Stimulated activated naive CD4-positive, alpha-beta T cell treated with Interleukin-2 at 50 U/mL for 16 hours (primary cell): ENCODE results near the gene CCDC182.

Source experiments
- DNase-seq: peaks from one replicate; lab custom pipeline; 2025; lab: John Stamatoyannopoulos, UW

Gene CCDC182

DNA sequence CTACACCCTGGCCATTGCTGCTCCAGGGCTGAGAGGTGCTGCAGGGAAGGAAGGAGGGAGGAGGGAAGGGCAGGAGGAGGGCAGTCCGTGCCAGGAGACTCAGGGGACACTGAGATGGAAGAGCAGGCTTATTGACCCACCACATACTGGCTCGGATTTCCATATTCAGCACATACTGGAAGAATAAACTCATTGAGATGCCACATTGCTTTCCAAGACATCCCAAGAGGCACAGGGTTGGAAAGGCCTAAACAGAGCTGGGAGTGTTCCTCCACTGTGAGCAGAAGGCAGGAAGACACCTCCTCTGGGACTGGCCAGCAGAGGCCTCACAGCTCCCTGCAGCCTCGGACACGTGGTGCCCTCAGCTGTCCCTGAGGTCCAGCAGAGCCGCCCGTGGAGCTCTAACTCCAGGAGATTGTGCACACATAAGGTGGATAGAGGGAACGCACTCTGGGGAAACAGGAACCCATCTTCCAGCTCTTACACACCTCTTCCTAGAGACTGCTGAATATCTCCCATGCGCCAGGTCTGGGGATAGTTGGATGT lies 17.4 kb downstream of the CCDC182 start:
- no peak for DNase-seq

DNA sequence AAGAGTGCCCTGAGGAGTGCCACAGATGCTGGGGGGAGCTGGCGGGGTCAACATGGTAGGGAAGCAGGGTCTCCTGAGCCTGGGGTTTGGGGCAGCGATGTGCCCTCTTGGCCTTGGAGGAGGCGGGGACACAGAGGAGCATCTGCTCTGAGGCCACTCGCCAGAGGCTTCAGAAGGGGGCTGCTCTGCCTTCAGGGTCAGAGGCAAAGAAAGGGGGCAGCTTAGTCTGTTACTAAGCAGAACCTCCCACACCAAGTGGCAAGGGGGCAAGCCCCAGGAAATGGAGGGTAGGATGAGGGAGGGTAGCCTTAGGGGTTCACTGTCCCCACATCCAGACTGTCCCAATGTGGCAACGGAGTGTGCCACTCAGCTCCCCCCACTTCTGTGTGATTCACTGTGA lies 18.3 kb downstream of the CCDC182 start:
- no peak for DNase-seq

DNA sequence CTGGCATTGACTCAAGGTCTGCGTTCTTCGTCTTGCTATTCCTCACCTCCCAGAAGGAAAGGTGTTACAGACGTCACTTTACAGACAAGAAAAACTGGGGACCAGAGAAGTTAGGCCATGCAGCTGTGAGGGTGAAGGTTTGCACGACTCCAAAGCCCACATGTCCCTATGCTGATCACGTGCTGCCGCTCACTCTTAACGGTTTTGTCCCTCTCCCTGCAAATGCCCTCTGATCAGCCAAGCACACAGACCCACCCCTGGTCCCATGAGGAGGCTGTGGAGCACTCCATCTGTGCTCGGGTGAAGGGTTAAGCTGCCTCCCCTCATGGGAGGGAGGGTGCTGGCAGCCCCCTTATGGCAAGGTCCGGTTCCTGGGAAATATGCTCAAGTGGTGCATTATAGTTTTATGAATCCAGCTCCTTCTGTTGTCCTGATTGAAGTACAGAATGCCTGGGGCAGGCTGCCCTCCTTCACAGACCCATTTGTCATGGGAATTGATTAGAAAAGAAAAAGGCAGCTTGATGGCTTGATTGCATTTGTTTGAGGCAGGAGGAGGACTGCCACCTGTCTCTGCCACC lies 18.8 kb downstream of the CCDC182 start:
- no peak for DNase-seq

DNA sequence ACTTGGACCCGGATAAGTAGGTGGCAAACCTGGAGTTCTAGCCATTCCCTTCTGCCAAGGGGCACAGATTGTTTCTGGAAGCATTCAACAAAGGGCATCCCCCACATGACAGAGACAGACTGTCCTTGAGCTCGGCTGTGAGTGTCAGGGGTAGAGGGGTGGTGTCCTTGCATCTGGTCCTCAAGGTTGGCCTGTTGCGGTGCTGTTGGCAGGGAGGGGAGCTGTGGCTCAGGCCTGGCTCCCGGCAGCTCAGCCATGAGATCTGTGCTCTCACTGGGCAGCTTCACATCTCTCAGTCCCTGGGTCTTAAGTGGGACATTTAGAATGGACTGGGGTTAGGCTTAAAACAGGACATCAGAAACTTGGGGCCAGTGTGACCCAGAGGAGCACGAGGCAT lies 20.4 kb downstream of the CCDC182 start:
- no peak for DNase-seq

DNA sequence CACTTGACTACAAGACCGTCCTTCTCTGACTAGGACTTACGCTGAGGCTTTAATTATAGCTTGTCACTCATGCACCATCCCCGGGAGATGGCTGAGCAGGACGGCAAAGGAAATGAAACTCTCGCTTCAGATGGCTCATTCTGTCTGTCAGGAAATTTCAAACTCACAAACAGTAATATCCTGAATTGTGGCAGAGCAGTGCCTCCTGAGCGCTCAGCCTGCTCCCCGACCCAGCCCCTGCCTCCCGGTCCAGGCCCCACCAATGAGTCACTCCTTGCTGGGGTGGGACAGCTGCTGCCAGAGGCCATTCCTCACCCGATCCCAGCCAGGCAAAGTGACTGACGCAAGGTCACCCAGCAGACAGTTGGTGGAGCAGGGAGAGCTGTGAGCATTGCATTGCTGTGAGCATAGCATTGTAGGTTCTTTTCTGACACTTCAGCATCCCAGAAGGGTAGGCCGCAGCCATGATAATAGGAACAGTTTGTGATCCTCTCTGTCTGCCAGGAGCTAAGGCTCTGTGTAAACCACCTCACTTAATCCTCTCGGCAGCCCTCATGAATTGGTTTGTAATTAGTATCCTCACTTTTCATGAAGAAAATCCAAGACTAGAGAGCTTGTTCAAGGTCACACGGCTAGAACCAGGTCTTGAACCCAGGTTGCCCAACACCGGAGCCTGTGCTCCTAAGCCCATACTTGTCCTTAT lies 20.9 kb downstream of the CCDC182 start:
- DNase-seq: no peak

DNA sequence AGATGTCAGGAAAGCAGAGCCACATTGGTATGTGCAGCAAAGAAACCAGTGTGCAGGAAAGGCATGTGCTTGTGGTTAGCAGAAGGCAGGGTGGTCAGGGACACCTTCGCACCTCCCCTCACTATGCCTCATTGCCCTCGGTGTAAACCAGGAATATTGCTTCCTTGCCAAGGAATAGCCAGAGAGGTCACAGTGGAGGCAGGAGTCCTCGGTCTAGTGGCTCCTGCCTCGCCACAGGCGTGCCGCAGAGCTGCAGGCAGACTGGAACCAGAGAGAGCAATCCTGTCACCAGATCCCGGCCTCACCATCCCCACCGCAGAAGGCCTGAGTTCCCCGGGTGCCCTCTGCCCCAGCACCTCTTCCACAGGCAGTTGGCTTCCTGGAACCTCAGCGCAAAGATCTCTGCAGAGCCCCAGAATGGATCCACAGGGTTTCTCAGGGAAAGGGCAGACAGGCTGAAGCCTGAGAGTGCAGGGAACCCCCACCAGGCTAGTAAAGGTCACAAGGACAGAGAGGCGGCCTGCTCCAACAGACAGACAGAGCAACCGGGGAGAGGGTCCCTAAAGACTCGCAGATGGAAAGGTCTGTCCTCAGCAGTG lies 21.6 kb downstream of the CCDC182 start:
- no peak for DNase-seq

DNA sequence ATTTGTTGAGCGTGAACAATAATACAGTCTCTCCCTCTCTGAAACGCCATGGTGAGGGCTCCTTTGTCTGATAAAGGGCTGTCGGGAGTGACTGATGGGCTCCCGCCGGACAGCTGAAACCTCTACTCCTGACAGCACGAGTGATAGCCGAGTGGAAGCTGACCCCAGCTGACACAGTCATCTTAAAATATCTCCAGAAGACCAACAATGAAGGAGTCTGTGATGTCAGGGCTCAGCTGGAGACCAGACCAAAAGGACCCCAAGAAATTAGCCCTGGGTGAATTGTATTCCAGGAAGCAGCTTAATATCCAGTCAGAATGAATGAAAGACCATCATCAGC lies 22.4 kb downstream of the CCDC182 start:
- no peak for DNase-seq

DNA sequence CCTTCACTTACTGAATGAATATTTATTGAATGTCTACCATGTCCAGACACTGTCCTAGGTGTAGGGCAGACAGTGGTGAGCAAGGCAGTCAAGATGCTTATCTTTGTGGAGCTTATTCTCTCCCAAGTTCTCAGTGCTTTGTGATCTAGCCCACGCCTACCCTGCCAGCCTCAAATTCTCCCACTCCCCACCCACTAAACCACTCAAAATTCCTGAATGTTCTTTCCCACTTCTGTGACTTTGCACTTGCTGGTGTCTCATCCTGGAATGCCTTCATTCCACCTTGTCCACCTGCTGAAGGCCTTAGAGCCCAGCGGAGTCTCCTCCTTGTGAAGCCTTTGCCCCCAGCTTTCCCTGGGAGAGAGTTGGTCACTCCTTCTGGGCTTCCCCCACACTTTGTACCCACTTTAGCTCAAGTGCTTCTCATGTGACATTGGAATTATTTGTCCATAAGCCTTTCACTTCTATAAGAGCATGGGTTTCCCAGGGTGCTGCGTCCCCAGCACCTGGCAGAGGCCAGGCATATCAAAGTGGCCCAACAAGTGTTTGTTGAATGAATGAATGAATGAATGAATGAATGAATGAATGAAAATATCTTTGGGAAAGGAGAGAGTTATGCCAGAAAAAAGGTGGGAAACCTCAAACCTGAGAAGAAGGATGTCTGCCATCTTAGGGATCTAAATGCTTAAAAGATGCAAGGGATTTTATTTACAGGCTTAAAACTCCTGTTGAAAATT lies 23.0 kb downstream of the CCDC182 start:
- no peak for DNase-seq

DNA sequence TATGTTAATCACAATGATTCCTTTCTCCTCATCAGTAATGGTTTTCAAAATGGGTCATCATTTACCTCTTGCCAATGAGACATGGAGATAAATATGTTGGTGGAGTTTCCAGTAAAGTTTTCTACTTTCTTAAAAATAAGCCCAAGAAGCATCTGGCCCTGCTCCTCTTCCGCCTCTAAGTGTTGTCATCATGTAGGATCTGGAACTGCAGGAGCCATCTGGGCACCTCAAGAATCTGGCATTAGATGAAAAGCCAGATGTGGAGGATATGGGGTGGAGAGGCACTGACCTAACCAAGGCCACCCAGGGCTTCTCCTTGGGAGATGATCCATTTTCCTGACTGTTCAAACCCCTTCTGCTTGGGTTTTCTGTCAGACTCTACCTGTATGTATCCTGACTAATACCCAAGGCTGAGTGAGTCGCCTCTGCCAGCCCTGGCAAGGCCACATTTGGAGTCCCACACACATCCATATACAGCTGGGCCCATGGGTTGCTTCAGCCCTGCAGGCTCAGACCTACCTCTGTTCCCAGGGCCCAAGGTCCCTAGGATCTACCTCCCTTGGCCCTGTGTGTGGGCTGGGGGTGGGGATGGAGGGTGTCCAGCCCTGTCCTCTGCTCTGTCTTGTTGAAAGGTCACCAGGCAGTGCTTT lies 24.6 kb downstream of the CCDC182 start:
- DNase-seq: no peak

DNA sequence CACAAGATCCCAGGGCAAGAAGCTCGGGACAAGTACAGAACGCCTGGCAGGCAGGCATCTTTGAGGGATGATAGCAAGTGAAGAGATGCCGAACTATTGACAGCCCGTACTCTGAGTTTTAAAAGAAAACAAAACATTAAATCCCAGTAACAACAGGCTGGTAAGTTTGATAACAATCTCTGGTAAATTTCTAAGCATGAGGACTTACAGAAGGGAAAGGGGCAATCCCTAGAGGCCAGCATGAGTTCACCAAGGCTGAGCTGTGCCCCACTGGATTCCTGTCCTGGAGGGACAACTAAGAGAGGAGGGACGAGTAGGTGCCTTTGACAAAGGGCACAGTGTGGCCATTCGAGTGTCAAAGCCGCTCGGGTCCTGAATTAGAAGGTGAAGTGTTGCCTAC lies 26.2 kb downstream of the CCDC182 start:
- DNase-seq: no peak

DNA sequence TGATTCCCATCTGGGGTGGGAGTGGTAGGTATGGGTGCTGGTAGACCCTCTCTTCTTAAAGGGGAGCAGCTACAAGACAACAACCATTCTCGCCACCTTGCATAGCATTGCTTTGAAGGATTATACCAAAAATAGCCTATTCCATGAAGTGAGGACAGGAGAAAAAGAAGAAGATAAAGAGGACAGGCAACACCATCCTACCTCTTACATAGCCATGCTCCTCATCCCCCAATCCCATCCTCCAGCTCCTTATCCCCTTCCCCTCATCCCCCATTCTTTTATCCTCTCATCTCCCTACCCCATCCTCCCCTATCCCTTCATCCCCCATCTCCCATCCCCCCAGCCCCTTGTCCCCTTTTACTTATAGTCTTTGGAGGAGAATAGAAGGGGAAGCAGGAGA lies 29.1 kb downstream of the CCDC182 start:
- DNase-seq: no peak

DNA sequence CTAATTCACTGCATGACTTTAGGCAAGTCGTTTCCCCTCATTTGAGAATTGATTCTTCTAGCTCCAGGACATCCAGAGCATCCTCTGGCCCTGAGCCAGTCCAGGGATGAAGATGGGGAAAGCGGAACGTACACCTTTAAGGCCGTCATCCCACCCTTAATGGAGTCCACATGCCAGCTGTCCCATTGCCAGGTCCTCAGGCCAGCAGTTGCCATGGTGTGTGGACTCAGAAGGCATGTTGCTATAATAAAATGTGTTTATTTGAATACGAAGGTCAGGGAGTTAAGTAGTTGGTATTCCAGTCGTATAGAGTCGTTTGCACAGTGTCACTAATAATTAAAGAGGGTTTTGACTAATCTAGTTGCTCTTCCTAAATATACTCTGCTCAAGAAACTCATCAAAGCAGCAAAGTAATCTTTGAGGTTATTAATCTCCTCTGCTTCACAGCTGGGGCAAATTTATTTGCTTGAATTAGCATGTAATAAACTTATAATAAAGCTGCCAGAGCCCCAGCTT lies 30.4 kb downstream of the CCDC182 start:
- no peak for DNase-seq

DNA sequence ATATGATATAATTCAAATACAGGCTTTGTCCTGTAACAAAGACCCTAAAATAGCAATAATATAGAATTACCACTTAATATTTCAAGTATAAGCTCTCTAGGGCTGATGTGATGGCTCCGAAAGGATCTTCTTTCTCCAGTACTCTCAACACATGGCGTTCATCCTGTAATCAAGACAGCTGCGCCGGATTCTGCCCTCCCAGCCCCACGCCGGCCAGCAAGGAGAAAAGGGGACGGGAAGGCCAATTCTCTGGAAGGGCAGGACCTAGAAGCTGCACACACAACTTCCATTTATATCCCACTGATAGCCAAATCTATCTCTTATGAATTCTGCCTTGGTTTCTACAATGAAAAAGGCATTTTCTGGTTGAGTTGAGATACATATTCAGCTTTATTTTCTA lies 32.0 kb downstream of the CCDC182 start:
- DNase-seq: no peak

DNA sequence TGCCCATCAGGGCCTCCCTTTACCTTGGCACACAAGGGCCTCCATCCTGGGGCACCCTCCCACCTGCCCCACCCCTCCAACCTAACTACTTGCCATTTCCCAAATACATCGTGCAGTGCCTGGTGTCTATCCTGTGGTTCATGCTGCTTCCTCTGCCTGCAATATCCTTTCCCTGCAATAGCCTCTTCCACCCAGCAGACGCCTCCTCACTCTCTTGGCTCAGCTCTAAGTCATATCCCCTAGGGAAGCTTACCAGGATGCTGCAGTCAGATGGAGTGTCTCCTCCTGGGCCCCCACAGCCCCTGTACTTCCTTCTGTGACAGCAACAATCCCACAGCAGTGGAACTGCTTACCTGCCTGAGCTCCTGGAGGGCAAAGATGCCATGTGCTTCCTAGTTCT lies 36.7 kb downstream of the CCDC182 start:
- no peak for DNase-seq

DNA sequence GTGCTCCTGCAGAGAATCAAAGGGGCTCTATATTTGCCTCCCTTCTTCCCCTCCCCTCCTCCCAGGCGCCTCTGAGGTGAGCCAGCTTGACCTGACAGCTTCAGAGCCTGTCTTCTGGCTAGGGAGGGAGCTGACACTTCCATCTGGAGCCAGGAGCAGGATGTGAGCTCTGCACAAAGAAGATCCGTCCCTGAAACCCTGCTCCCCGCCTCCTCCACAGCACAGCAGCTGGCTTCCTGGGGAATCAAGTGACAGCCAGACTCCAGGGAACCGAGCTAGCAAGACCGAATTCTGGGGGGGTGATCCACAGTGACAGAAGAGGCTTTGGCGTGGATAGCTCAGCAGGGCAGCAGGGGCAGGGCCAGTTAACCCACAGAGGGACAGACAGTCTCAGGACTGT lies 37.2 kb downstream of the CCDC182 start:
- DNase-seq: no peak

DNA sequence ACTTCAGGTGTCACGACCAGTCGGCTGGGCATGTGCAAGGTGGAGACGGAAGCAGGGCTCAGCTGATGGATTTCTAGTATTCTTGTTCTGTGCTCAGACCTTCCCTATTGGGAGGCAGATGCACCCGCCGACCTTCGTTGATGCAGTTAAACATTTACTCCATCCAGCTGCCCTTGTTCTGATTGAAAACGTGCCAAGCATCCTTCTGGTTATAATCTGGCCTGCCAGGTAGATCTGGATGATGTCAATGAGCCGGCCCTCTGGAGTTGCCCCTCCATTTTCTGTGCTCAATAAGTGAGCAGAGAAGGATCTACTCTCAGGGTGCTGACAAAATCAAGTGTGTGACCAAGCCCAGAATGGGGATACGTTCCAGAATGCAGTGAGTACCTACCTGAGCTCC lies 38.3 kb downstream of the CCDC182 start:
- DNase-seq: no peak

DNA sequence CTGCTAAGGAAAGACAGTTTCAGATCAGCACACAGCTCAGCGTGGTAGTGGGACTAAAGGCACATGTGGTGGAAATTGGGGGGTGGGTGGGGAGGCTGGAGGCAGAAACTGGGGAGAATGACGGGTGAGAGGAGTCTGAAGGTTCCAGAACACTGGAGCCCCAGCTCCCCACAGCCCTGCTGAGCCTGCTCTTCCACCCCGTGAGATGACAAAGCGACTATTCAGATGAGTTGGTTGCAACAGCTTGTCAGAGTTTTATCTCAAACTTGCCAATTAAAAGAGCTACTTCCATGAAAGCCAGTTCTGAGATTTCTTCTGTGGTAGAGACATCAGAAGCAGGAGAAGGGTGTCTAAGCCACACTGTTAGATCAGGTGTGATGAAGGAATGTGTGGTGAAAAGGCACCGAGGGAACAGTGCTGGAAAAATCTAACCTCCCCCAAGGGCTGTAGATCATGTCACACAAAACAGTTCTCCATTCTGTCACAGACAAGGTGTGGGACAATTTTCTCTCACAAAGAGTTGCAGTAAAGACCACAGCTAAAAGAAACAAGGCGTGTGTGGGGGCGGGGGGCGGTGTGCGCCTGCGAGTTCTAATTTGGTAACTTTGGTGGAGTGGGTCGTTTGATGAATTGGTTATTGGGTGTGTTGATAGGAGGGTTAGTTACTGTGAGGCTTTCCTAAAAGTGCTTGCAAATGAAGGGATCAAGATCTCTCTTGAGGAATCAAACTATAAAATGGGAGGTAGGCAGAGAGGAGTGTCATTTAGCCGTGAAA lies 39.0 kb downstream of the CCDC182 start:
- no peak for DNase-seq

DNA sequence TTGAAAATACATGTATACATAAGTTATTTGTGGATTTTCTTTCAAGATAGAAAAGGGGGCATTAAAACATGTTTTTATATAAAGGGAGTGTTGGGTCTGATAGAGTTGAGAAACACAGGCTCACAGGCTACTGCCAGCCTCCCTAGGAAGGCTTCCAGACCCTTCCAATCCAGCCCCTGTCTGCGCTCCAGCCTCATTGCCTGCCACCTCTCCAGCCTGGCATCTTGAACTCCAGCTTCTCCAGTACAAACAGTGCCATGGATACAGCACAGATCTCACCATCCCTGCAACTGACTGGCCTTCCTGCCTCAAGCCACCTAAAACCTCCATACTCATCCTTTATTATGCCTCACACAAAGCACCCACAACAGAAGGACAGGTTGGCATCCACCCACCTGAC lies 40.7 kb downstream of the CCDC182 start:
- DNase-seq: no peak

DNA sequence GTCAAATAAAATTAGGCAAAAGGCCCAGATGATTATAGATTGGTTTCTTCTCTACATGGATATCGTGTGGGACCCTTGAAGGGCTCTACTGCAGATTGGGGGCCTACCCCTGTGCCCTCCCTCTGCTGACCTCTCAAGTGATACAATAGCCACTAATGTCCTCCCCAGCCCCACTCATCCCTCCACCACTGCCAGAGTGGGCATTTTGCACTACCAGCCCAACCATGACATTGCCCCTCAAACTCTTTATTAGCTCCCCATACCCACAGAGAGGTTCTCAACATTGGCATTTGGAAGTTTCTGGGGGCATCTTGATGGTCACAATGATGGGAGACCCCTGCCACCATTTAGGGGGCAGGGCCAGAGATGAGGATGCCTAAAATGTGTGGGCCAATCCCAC lies 41.8 kb downstream of the CCDC182 start:
- no peak for DNase-seq

DNA sequence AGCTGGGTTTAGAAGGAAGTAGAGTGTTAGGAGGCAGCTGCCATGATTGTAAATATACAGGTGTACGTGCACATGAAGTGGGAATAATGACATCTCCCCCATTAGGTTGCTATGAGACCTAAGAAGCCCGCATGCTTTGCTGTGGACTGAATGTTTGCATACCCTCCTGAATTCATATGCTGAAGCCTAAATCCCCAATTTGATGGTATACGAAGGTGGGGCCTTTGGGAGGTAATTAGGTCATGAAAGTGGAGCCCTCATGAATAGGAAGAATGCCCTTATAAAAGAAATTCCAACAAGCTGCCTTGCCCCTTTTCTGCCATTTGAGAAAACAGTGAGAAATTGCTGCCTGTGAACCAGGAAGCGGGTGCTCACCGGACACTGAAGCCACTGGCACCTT lies 44.0 kb downstream of the CCDC182 start:
- DNase-seq: no peak

DNA sequence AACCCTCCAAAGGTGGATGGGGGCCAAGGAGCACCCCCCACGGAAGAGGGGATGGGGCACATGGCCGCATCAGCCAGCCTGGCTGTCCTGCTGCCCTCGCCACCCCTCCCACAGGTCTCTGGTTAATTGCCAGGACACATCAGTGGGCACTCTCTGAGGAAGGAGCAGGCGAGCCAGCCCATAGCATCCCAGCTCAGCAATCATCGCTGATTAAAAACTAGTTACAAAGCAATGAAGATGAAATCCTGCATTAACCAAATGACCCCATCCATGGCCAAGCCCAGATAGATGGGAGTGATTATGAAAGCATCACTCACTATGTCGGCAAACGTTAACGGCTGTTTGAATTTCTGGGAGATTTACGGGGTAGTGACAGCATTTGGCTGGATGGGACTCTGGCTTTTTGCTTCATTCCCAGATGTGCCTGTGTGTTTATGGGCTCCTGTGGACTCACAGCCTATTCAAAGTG lies 45.3 kb downstream of the CCDC182 start:
- no peak for DNase-seq
